Measurements from ENCODE around the gene KCTD16. TPM values are rescaled to one million over a fixed set of nuclear protein-coding genes. Genes with fewer than 3 reads are reported as not detected.

The KCTD16 gene
- total and polyA plus RNA-seq, 2 experiments from 2014 or later, result 0.02 to 0.76 TPM

DNA sequence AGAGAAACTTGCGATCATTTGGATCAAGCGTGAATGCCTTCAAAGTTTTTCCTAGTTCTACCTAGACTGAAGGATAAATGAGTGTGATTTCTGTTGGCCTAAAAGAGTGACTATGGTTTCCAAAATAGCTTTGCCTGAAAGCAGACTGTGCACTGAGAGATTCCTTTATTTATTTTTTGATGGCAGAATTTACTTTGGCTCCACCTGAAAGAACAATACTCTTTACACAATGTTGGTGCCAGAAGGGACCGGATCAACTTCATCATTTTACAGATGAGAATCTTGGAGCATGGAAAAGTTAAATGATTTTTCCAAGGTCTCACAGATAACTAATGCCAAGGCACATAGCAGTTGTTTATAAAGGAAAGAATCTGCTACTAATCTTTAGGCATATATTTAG is 199.6 kb downstream of the KCTD16 start (continued):
- TF ChIP-seq, protein P1, sequence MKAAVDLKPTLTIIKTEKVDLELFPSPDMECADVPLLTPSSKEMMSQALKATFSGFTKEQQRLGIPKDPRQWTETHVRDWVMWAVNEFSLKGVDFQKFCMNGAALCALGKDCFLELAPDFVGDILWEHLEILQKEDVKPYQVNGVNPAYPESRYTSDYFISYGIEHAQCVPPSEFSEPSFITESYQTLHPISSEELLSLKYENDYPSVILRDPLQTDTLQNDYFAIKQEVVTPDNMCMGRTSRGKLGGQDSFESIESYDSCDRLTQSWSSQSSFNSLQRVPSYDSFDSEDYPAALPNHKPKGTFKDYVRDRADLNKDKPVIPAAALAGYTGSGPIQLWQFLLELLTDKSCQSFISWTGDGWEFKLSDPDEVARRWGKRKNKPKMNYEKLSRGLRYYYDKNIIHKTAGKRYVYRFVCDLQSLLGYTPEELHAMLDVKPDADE (IDR thresholded peaks at IDR 0.05), result no peak
- TF ChIP-seq POLR2AphosphoS5 (IDR thresholded peaks at IDR 0.05; ENCODE audit: low read depth), result no peak
- TF ChIP-seq ZNF114 (CRISPR knock-in tag; IDR thresholded peaks at IDR 0.05), result no peak
- TF ChIP-seq NANOG (IDR thresholded peaks at IDR 0.05; ENCODE audit: borderline replicate concordance), result no peak

DNA sequence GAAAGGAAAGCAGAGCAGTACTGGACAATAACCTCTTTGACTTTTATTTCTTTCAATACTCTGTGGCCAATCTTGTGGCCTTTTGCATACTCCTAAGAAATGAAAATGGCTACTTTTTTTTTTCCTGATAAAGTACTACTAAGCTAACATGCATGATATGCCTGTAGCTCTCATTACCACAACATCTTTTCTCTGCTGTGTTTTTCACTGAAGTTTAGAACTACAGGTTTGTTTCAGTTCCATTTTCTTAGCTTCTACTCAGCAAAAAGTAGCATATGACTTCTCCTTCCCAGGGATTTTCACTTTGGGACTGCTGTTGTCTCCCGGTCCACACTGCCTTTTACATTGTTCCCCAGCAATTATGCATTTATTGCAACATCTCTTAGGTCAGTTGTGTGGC is 204.0 kb downstream of the KCTD16 start:
- no peak overlapping the region for H3K4me3 Mint-ChIP-seq
- H3K79me2 ChIP-seq (replicated peaks; ENCODE audit: insufficient read depth), result no peaks in the 10 kb centered on the region
- no peak overlapping the region for H3K4me2 ChIP-seq
- no peaks in the 10 kb centered on the region for H3K9me2 ChIP-seq (ENCODE audit: insufficient read depth)
- DNase-seq (ENCODE audit: low spot score) (no peak), ATAC-seq (no peak)
- H2AFZ ChIP-seq, result no peak overlapping the region
- H3K4me1 Mint-ChIP-seq, result no peaks in the 10 kb centered on the region
- no peaks in the 10 kb centered on the region for H3F3A ChIP-seq (replicated peaks; ENCODE audit: low read depth)
- H3K36me3 ChIP-seq (ENCODE audit: insufficient read depth), result no peaks in the 10 kb centered on the region
- H3K4me3 ChIP-seq, result no peak overlapping the region
- H3K27ac ChIP-seq (ENCODE audit: low read depth), result no peak overlapping the region
- no peaks in the 10 kb centered on the region for H4K20me1 ChIP-seq (replicated peaks; ENCODE audit: insufficient read depth)
- no peaks in the 10 kb centered on the region for H3K27me3 ChIP-seq (ENCODE audit: insufficient read depth)
- no peaks in the 10 kb centered on the region for H3K9me3 Mint-ChIP-seq
- no peaks in the 10 kb centered on the region for H3K36me3 Mint-ChIP-seq (ENCODE audit: low read depth)
- peaks cover 1% of the 10 kb centered on the region for H3K27me3 Mint-ChIP-seq (ENCODE audit: insufficient read depth, low read depth, poor library complexity)
- H3K27ac Mint-ChIP-seq, result no peak overlapping the region
- H3K4me1 ChIP-seq (ENCODE audit: insufficient read depth), result no peaks in the 10 kb centered on the region
- no peak for TF ChIP-seq EZH2phosphoT487 (IDR thresholded peaks at IDR 0.05; ENCODE audit: unreplicated experiment)
- no peak for TF ChIP-seq NANOG (IDR thresholded peaks at IDR 0.05; ENCODE audit: borderline replicate concordance)
- TF ChIP-seq STAT1 (IDR thresholded peaks at IDR 0.05; ENCODE audit: unreplicated experiment), result no peak
- TF ChIP-seq JUNB (IDR thresholded peaks at IDR 0.05; ENCODE audit: unreplicated experiment), result no peak
- TF ChIP-seq CREB1 (CRISPR knock-in tag; IDR thresholded peaks at IDR 0.05; ENCODE audit: low read depth), result no peak
- TF ChIP-seq, protein P2, sequence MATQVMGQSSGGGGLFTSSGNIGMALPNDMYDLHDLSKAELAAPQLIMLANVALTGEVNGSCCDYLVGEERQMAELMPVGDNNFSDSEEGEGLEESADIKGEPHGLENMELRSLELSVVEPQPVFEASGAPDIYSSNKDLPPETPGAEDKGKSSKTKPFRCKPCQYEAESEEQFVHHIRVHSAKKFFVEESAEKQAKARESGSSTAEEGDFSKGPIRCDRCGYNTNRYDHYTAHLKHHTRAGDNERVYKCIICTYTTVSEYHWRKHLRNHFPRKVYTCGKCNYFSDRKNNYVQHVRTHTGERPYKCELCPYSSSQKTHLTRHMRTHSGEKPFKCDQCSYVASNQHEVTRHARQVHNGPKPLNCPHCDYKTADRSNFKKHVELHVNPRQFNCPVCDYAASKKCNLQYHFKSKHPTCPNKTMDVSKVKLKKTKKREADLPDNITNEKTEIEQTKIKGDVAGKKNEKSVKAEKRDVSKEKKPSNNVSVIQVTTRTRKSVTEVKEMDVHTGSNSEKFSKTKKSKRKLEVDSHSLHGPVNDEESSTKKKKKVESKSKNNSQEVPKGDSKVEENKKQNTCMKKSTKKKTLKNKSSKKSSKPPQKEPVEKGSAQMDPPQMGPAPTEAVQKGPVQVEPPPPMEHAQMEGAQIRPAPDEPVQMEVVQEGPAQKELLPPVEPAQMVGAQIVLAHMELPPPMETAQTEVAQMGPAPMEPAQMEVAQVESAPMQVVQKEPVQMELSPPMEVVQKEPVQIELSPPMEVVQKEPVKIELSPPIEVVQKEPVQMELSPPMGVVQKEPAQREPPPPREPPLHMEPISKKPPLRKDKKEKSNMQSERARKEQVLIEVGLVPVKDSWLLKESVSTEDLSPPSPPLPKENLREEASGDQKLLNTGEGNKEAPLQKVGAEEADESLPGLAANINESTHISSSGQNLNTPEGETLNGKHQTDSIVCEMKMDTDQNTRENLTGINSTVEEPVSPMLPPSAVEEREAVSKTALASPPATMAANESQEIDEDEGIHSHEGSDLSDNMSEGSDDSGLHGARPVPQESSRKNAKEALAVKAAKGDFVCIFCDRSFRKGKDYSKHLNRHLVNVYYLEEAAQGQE (IDR thresholded peaks at IDR 0.05; ENCODE audit: unreplicated experiment), result no peak
- no peak for TF ChIP-seq POLR2AphosphoS5 (IDR thresholded peaks at IDR 0.05; ENCODE audit: low read depth)
- TF ChIP-seq, protein P3, sequence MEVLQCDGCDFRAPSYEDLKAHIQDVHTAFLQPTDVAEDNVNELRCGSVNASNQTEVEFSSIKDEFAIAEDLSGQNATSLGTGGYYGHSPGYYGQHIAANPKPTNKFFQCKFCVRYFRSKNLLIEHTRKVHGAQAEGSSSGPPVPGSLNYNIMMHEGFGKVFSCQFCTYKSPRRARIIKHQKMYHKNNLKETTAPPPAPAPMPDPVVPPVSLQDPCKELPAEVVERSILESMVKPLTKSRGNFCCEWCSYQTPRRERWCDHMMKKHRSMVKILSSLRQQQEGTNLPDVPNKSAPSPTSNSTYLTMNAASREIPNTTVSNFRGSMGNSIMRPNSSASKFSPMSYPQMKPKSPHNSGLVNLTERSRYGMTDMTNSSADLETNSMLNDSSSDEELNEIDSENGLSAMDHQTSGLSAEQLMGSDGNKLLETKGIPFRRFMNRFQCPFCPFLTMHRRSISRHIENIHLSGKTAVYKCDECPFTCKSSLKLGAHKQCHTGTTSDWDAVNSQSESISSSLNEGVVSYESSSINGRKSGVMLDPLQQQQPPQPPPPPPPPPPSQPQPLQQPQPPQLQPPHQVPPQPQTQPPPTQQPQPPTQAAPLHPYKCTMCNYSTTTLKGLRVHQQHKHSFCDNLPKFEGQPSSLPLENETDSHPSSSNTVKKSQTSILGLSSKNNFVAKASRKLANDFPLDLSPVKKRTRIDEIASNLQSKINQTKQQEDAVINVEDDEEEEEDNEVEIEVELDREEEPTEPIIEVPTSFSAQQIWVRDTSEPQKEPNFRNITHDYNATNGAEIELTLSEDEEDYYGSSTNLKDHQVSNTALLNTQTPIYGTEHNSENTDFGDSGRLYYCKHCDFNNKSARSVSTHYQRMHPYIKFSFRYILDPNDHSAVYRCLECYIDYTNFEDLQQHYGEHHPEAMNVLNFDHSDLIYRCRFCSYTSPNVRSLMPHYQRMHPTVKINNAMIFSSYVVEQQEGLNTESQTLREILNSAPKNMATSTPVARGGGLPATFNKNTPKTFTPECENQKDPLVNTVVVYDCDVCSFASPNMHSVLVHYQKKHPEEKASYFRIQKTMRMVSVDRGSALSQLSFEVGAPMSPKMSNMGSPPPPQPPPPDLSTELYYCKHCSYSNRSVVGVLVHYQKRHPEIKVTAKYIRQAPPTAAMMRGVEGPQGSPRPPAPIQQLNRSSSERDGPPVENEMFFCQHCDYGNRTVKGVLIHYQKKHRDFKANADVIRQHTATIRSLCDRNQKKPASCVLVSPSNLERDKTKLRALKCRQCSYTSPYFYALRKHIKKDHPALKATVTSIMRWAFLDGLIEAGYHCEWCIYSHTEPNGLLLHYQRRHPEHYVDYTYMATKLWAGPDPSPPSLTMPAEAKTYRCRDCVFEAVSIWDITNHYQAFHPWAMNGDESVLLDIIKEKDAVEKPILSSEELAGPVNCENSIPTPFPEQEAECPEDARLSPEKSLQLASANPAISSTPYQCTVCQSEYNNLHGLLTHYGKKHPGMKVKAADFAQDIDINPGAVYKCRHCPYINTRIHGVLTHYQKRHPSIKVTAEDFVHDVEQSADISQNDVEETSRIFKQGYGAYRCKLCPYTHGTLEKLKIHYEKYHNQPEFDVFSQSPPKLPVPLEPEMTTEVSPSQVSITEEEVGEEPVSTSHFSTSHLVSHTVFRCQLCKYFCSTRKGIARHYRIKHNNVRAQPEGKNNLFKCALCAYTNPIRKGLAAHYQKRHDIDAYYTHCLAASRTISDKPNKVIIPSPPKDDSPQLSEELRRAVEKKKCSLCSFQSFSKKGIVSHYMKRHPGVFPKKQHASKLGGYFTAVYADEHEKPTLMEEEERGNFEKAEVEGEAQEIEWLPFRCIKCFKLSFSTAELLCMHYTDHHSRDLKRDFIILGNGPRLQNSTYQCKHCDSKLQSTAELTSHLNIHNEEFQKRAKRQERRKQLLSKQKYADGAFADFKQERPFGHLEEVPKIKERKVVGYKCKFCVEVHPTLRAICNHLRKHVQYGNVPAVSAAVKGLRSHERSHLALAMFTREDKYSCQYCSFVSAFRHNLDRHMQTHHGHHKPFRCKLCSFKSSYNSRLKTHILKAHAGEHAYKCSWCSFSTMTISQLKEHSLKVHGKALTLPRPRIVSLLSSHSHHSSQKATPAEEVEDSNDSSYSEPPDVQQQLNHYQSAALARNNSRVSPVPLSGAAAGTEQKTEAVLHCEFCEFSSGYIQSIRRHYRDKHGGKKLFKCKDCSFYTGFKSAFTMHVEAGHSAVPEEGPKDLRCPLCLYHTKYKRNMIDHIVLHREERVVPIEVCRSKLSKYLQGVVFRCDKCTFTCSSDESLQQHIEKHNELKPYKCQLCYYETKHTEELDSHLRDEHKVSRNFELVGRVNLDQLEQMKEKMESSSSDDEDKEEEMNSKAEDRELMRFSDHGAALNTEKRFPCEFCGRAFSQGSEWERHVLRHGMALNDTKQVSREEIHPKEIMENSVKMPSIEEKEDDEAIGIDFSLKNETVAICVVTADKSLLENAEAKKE (CRISPR knock-in tag; IDR thresholded peaks at IDR 0.05), result no peak
- no peak for TF ChIP-seq ZNF331 (CRISPR knock-in tag; IDR thresholded peaks at IDR 0.05; ENCODE audit: low read depth)
- TF ChIP-seq EZH2 (IDR thresholded peaks at IDR 0.05; ENCODE audit: low read depth, unreplicated experiment), result no peak
- TF ChIP-seq, protein P1 (IDR thresholded peaks at IDR 0.05), result no peak
- TF ChIP-seq ZNF114 (CRISPR knock-in tag; IDR thresholded peaks at IDR 0.05), result no peak
